H1 (cell line): Measurements from ENCODE around the gene PLEKHG2. TPM values are rescaled to one million over a fixed set of nuclear protein-coding genes. Genes with fewer than 3 reads are reported as not detected.

Experiments used
- CBX8 ChIP-seq: fragments of 300-800, 300-1000 bp; sonication (generic); IDR thresholded peaks from 2 replicates; pipeline ENCODE4 v1.7.1; 2016; ENCODE audit warnings: low read depth, low read length, borderline replicate concordance
- CEBPB ChIP-seq: IDR thresholded peaks from 2 replicates; pipeline ENCODE4 v1.6.1; 2012; ENCODE audit warnings: low read depth, low read length
- CHD1 ChIP-seq: IDR thresholded peaks from 2 replicates; pipeline ENCODE4 v1.6.1; 2012; ENCODE audit warnings: low read depth, low read length, improper control_type of control experiment
- CTBP2 ChIP-seq: IDR thresholded peaks from 2 replicates; pipeline ENCODE4 v1.7.0; 2011; ENCODE audit warnings: borderline replicate concordance, mild to moderate bottlenecking, moderate library complexity, mixed read lengths, low read length; ENCODE audit not compliant: insufficient read depth, insufficient read length
- CTCF ChIP-seq, 3 experiments: IDR thresholded peaks; 1 replicate in 2 of 3; 2 replicates in 1 of 3; pipeline versions ENCODE4 v1.5.1 to v1.6.1; 2011; ENCODE audit warnings: low read length in 3 of 3, mild to moderate bottlenecking in 3 of 3, inconsistent platforms in 2 of 3, low read depth in 1 of 3, moderate library complexity in 1 of 3; ENCODE audit not compliant: insufficient read depth in 1 of 3; ENCODE audit errors: control extremely low read depth in 1 of 3
- EGR1 ChIP-seq: IDR thresholded peaks from 2 replicates; pipeline ENCODE4 v1.6.1; 2011; ENCODE audit warnings: low read depth, low read length, borderline replicate concordance
- GTF2F1 ChIP-seq: IDR thresholded peaks from 2 replicates; pipeline ENCODE4 v1.6.1; 2012; ENCODE audit warnings: low read depth, low read length, improper control_type of control experiment, borderline replicate concordance
- HDAC2 ChIP-seq, 2 experiments: fragments of 300-600 bp in 1 of 2; sonication (generic) in 1 of 2; IDR thresholded peaks; 2 replicates each; pipeline ENCODE4 v1.6.1; 2011 to 2012; ENCODE audit warnings: low read depth in 2 of 2, low read length in 2 of 2, mild to moderate bottlenecking in 2 of 2, moderate library complexity in 2 of 2, borderline replicate concordance in 1 of 2, inconsistent platforms in 1 of 2
- HDAC6 ChIP-seq: IDR thresholded peaks from one replicate; pipeline ENCODE4 v1.7.1; 2012; ENCODE audit warnings: low read depth, mild to moderate bottlenecking, inconsistent platforms, low read length, moderate library complexity
- KDM1A ChIP-seq: fragments of 200-600, 300-600 bp; sonication (generic); IDR thresholded peaks from 2 replicates; pipeline ENCODE4 v1.7.1; 2016; ENCODE audit warnings: mild to moderate bottlenecking, low read length, borderline replicate concordance
- POU5F1 ChIP-seq: IDR thresholded peaks from 2 replicates; pipeline ENCODE4 v1.6.1; 2011; ENCODE audit warnings: low read depth, mild to moderate bottlenecking, low read length, moderate library complexity
- RFX5 ChIP-seq: IDR thresholded peaks from 2 replicates; pipeline ENCODE4 v1.6.1; 2011; ENCODE audit warnings: low read depth, low read length, improper control_type of control experiment, borderline replicate concordance
- RNF2 ChIP-seq: fragments of 200-900, 300-1000 bp; sonication (generic); IDR thresholded peaks from 2 replicates; pipeline ENCODE4 v1.7.1; 2016; ENCODE audit warnings: borderline replicate concordance, low read depth, mild to moderate bottlenecking, antibody characterized with exemption, low read length; ENCODE audit not compliant: poor library complexity, severe bottlenecking; ENCODE audit errors: missing control alignments
- SIRT6 ChIP-seq: IDR thresholded peaks from one replicate; pipeline ENCODE4 v1.7.1; 2012; ENCODE audit warnings: low read length, inconsistent platforms
- SP2 ChIP-seq: IDR thresholded peaks from 2 replicates; pipeline ENCODE4 v1.6.1; 2012; ENCODE audit warnings: mild to moderate bottlenecking, low read length, inconsistent platforms
- TBP ChIP-seq: IDR thresholded peaks from 2 replicates; pipeline ENCODE4 v1.6.1; 2011; ENCODE audit warnings: low read depth, low read length, improper control_type of control experiment
- TCF12 ChIP-seq: IDR thresholded peaks from 2 replicates; pipeline ENCODE4 v1.6.1; 2011; ENCODE audit warnings: low read depth, mild to moderate bottlenecking, low read length
- polyA plus RNA-seq, 7 experiments: library from polyadenylated mRNA; depleted of rRNA in 3 of 7; stranded (reverse) in 5 of 7; unstranded in 2 of 7; fragments of >200 nt in 5 of 7; fragments of 200-250 nt in 2 of 7; gene quantifications; 1 replicate in 5 of 7; 2 replicates in 1 of 7; 4 replicates in 1 of 7; pipeline versions ENCODE4 v1.2.1 to v1.2.3, GENCODE V29; 2011 to 2013; ENCODE audit warnings: missing spikeins in 2 of 7, mixed read lengths in 2 of 7
- total RNA-seq: library from RNA; stranded (reverse); fragmentation: NEBNext Ultra II Directional; extraction: Animal tissue kit (Norgen Biotek cat#: 25700); gene quantifications from 2 replicates; pipeline ENCODE4 v1.2.1, GENCODE V29; 2021
- TF ChIP-seq, protein P1 (sequence below): IDR thresholded peaks from 2 replicates; pipeline ENCODE4 v1.6.1; 2012; ENCODE audit warnings: low read length, inconsistent platforms
- TF ChIP-seq, protein P2 (sequence below): IDR thresholded peaks from 2 replicates; pipeline ENCODE4 v1.6.1; 2011; ENCODE audit warnings: low read length, improper control_type of control experiment

The PLEKHG2 gene
- total and polyA plus RNA-seq, 2 of the 8 experiments (the other 6 are each of a cell fraction or from before 2014, with no cell fraction given): 16.9 to 65.7 TPM

DNA sequence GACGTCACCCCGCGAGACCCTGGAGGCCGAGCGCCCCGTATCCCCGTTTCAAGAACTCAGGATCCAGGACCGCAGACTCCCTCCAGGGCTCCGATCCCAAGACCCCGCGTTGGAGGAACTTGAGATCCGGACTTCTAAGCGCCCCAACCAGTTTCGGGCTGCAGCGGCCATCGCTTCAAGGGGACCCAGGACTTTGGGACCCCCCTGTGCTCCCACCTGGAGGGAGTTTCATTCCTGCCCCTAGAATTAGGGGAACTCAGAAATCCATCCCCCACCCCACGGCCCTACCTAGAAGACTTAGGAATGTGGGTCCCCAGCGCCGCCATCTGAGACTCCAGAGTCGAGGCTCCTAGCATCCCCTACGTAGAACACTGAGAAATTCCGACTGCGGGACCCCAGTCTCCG lies 400 bp downstream of the PLEKHG2 start (continued):
- TF ChIP-seq RNF2 (no peak), HDAC2 (IDR thresholded peaks at IDR 0.05; ENCODE audit: borderline replicate concordance in 1 of 2, low read depth in 2 of 2, low read length in 2 of 2) (no peak), RFX5 (no peak), TBP (no peak), SP2 (no peak), SIRT6 (no peak), GTF2F1 (0 out of 2 replicates have a peak, but pooled peaks have one; percentile 1), CBX8 (no peak), EGR1 (no peak), POU5F1 (no peak), TCF12 (no peak), CTBP2 (no peak), CHD1 (0 out of 2 replicates have a peak, but pooled peaks have one; percentile 50), CEBPB (no peak), KDM1A (no peak), CTCF (IDR thresholded peaks at IDR 0.05; ENCODE audit: control extremely low read depth in 1 of 3, insufficient read depth in 1 of 3, low read depth in 1 of 3, low read length in 3 of 3) (no peak), HDAC6 (no peak)
- TF ChIP-seq, protein P1, sequence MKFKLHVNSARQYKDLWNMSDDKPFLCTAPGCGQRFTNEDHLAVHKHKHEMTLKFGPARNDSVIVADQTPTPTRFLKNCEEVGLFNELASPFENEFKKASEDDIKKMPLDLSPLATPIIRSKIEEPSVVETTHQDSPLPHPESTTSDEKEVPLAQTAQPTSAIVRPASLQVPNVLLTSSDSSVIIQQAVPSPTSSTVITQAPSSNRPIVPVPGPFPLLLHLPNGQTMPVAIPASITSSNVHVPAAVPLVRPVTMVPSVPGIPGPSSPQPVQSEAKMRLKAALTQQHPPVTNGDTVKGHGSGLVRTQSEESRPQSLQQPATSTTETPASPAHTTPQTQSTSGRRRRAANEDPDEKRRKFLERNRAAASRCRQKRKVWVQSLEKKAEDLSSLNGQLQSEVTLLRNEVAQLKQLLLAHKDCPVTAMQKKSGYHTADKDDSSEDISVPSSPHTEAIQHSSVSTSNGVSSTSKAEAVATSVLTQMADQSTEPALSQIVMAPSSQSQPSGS: no peak
- TF ChIP-seq, protein P2, sequence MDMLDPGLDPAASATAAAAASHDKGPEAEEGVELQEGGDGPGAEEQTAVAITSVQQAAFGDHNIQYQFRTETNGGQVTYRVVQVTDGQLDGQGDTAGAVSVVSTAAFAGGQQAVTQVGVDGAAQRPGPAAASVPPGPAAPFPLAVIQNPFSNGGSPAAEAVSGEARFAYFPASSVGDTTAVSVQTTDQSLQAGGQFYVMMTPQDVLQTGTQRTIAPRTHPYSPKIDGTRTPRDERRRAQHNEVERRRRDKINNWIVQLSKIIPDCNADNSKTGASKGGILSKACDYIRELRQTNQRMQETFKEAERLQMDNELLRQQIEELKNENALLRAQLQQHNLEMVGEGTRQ: no peak
